Measurements from ENCODE around the gene ZKSCAN7. TPM values are rescaled to one million over a fixed set of nuclear protein-coding genes. Genes with fewer than 3 reads are reported as not detected.
A peak's percentile ranks its signal among the peaks of the same experiment; 100 is the strongest.
"Not testable (repeated sequence)": the region's sequence is repeated elsewhere in the genome, so short reads cannot be mapped to it uniquely, and the experiment has no call there.

ZKSCAN7 gene
- total RNA-seq, 1 experiment from 2014 or later: 4.4 TPM

- DNase-seq (ENCODE audit: low read depth in 1 of 2, low spot score in 2 of 2); H3K9me3 ChIP-seq (replicated peaks); H3K27me3 ChIP-seq (replicated peaks); H3K4me3 ChIP-seq; H3K4me1 ChIP-seq (replicated peaks); H3K36me3 ChIP-seq; H3K27ac ChIP-seq: not testable (repeated sequence)
Observed at GRCh38 chr3:44580971-44581370, 26.0 kb downstream of the ZKSCAN7 start.

- H3K27me3 ChIP-seq (replicated peaks): no peaks in the 10 kb centered on the region
- peak within 1 kb of the TSS; percentile 72 for H3K27ac ChIP-seq
- peaks cover 7% of the 10 kb centered on the region for H3K4me1 ChIP-seq (replicated peaks)
- peak within 1 kb of the TSS; percentile 57 for H3K4me3 ChIP-seq
- peak; percentile 71 for DNase-seq (ENCODE audit: low read depth in 1 of 2, low spot score in 2 of 2)
- H3K9me3 ChIP-seq (replicated peaks): no peaks in the 10 kb centered on the region
- H3K36me3 ChIP-seq: peaks cover 29% of the 10 kb centered on the region
Observed at GRCh38 chr3:44584646-44585501, 29.9 kb downstream of the ZKSCAN7 start, which contains the start of gene ZNF660. TSS of gene ZNF660 (plus strand) at chr3:44584964. CDS start at chr3:44594194, 9,230 bp downstream.

GRCh38 chr3:44596621-44597020, 41.6 kb downstream of the ZKSCAN7 start:
- Histone ChIP-seq H3K4me1 (replicated peaks) (no peaks in the 10 kb centered on the region), H3K27me3 (replicated peaks) (no peaks in the 10 kb centered on the region), H3K4me3 (no peak overlapping the region), H3K36me3 (peaks cover 40% of the 10 kb centered on the region), H3K27ac (no peak overlapping the region), H3K9me3 (replicated peaks) (peaks cover 17% of the 10 kb centered on the region; the same call in 1 of the 2 replicates)
- DNase-seq (ENCODE audit: low read depth in 1 of 2, low spot score in 2 of 2): no peak

- H3K27me3 ChIP-seq (replicated peaks): no peaks in the 10 kb centered on the region
- H3K36me3 ChIP-seq: peaks cover 5% of the 10 kb centered on the region; the same call in 1 of the 2 replicates
- no peak for DNase-seq (ENCODE audit: low read depth in 1 of 2, low spot score in 2 of 2)
- H3K9me3 ChIP-seq (replicated peaks): no peaks in the 10 kb centered on the region; the same call in 1 of the 2 replicates
- no peaks in the 10 kb centered on the region for H3K4me1 ChIP-seq (replicated peaks)
- H3K4me3 ChIP-seq: no peak overlapping the region
- no peak overlapping the region for H3K27ac ChIP-seq
Observed at GRCh38 chr3:44601749-44602148, 46.8 kb downstream of the ZKSCAN7 start.

- H3K36me3 ChIP-seq: no peaks in the 10 kb centered on the region
- no peaks in the 10 kb centered on the region for H3K9me3 ChIP-seq (replicated peaks)
Observed at GRCh38 chr3:44612678-44613077, 57.7 kb downstream of the ZKSCAN7 start.

More at GRCh38 chr3:44612678-44613077, 57.7 kb downstream of the ZKSCAN7 start:
- Histone ChIP-seq H3K4me1 (replicated peaks) (no peaks in the 10 kb centered on the region), H3K27ac (no peak overlapping the region), H3K27me3 (replicated peaks) (no peaks in the 10 kb centered on the region), H3K4me3 (no peak overlapping the region)
- DNase-seq (ENCODE audit: low read depth in 1 of 2, low spot score in 2 of 2): no peak

Other genes starting within 250 kb of the ZKSCAN7 start
- 15.4 and 18.6 TPM in 2 replicates for gene TCAIM, start 216.4 kb upstream of the ZKSCAN7 start, total RNA-seq (2014; rRNA removed; shearing (Covaris generic))
- 3.7 and 5.8 TPM in 2 replicates for gene ZNF445, start 77.5 kb upstream of the ZKSCAN7 start, total RNA-seq (2014; rRNA removed; shearing (Covaris generic))
- gene ZNF660, start 29.8 kb downstream of the ZKSCAN7 start, total RNA-seq (2014; rRNA removed; shearing (Covaris generic)): 2.6 and 4.3 TPM in 2 replicates
- gene ZNF197, start 69.8 kb downstream of the ZKSCAN7 start, total RNA-seq (2014; rRNA removed; shearing (Covaris generic)): 12.4 and 13.1 TPM in 2 replicates
- 7.7 and 14.7 TPM in 2 replicates for gene ZNF35, start 93.5 kb downstream of the ZKSCAN7 start, total RNA-seq (2014; rRNA removed; shearing (Covaris generic))
- 0.79 TPM in 1 of 2 replicates, not detected in the other for gene ZNF502, start 157.5 kb downstream of the ZKSCAN7 start, total RNA-seq (2014; rRNA removed; shearing (Covaris generic))
- 0.53 and 4.4 TPM in 2 replicates for gene ZNF501, start 174.4 kb downstream of the ZKSCAN7 start, total RNA-seq (2014; rRNA removed; shearing (Covaris generic))
- gene KIAA1143, start 206.4 kb downstream of the ZKSCAN7 start, total RNA-seq (2014; rRNA removed; shearing (Covaris generic)): 16.2 and 21.7 TPM in 2 replicates
- 26.1 and 28.9 TPM in 2 replicates for gene KIF15, start 206.6 kb downstream of the ZKSCAN7 start, total RNA-seq (2014; rRNA removed; shearing (Covaris generic))